Putamen (tissue), 1 donor: Measurements from ENCODE around the gene IZUMO4.
"Not testable (repeated sequence)": the region's sequence is repeated elsewhere in the genome, so short reads cannot be mapped to it uniquely, and the experiment has no call there.

Source experiments
- DNase-seq: peaks from one replicate; pipeline ENCODE4 v3.0.0-alpha.2; 2016; ENCODE audit warnings: low spot score

Gene IZUMO4

DNA sequence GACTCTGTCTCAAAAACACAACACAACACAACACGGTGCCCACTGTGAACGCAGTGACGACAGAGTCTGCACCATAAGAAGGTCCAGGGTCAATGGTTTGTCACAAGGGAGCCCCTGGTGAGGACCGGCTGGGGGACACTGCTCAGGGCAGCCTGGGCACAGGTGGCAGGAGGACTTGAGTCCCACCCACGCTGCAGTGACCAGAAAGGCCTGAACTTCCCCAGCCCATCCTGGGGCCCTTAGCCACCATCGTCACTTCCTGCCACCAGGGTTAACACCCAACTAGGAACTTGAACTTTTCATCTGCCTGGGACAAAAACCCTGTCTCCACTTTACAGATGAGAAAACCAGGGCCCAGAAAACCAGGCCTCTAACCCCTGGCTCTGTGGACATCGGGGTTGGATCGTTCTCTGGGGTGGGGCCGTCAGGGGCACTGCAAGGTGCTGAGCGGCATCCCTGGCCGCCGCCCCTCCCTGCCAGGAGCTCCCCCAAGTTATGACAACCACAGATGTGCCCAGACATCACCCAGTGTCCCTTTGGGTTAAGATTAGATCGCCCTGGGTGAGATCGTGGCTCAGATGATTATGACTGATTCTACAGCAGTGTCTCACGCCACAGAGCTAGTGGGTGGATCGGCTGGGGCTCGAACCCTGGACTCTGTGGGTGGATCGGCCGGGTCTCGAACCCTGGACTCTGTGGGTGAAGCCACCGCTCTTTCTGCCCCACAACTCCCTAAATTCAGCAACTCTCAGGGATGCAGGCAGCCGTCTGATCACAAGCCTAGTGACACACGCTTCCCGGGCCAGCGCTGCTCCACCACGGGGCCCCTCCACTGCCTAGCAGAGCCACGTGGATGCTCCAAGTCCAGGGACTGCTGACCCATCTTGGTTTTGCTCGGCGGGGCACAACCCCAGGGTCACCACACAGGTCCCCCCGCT is 14.6 kb upstream of the IZUMO4 start:
- DNase-seq: no peak

DNA sequence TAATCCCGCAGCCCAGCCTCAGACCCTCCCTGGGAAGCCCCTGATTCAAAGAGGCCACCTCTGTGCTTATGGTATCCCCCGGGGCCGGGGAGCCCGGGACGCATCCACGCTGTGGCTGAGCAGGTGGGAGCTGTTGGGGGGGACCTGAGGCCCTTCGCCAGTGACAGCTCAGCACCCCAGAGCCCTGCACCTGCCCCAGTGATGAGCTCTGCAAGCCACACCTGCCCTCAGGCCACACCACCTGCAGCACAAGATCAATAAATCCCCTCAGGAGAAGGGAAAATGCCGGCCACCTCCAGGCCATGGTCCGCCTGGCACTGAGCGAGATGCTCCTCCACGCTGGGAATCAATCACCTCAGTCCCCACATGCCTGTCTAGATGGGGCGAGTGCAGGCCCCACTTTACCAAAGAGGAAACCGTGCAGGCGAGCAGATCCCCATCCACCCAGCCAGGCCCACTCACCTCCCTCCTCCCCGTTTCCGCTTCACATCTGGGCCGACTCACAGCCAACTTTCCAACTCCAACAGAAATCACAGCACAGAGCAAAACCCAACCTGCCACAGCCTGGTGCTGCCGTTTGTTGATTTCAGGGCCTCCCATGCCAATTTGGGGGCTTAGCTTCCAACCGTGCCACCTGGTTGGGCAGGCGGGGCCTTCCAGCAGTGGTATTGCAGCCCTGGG is 13.4 kb upstream of the IZUMO4 start:
- DNase-seq: no peak

DNA sequence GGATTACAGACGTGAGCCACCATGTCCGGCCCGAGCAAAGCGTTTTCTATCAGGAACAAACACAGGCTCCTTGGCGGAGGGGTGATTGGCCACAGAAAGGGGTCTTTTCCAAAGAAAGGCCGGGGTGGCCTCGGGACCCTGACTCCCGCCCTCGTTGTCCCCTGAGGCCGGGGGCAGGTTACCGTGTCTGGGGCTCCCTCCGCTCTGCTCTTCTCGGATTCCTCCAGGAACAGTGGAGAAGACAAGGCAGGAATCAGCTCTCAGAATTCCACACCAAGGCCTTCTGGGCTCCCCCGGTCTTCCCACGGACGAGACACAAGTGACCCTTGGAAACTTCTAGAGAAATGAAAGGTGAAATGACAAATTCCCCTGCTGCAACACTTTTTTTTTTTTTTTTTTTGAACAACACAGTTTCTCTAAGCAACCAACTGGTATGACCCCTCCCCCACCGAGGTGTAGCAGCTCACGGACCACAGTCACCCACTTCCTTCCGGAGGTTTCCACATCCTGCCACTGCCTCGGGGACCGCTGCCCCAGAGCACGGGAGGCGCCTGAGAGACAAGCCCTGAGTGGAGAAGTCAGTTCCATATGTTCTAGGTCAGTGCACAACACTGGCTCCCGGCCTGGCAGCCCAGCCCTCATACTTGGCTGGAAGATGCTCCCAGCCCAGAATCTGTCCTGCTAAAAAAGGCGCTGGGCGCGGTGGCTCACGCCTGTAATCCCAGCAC is 11.6 kb upstream of the IZUMO4 start:
- no peak for DNase-seq

DNA sequence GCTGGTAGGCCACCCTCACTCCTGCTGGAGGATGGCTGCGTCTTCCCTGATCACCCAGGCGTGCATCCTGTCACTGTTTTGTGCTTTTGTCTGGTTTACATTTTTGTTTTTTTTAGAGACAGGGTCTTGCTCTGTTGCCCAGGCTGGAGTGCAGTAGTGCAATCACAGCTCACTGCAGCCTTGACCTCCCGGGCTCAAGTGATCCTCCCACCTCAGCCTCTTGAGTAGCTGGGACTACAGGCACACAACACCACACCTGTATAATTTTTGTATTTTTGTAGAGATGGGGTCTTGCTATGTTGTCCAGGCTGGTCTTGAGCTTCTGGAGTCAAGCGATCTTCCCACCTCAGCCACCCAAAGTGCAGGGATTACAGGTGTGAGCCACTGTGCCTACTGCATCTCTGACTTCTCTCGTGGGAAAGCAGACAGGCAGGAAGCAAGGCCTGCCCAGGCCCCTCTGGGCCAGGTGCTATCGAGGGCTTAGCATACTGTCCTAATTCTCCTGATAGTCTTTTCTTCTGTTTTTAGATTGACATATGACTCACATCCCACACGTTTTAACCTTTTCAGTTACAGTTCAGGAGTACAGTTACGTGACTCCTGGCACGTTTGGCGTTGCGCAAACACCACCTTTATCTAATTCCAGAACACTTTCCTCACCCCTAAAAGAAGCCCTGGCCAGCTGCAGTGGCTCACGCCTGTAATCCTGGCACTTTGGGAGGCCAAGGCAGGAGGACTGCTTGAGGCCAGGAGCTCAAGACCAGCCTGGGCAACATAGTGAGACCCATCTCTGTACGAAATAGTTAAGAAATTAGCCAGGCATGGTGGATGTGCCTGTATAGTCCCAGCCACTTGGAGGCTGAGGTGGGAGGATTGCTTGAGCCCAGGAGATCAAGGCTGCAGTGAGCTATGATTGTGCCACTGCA is 9.8 kb upstream of the IZUMO4 start:
- not testable (repeated sequence) for DNase-seq

DNA sequence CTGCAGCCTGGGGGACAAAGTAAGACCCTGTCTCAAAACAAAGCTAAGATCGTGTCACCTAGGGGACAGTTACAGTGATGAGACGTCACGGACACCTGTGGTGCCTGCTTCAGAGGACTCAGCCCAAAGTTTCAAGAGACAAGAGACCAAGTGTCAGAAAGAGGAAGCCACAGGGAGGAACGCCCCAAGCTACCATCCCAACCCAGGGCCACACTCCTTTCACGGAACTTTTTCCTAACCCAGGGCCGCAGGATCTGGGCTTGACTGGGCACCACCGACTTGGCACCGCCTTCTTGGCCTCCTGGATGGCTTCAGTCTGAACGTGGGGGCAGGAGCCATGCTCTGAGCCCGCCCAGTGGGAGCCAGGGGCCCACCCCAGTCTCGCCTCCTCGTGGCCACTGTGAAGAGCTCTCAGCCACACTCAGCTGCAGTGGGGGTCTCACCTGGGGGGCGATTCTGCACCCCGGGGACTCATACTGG is 9.1 kb upstream of the IZUMO4 start:
- no peak for DNase-seq

DNA sequence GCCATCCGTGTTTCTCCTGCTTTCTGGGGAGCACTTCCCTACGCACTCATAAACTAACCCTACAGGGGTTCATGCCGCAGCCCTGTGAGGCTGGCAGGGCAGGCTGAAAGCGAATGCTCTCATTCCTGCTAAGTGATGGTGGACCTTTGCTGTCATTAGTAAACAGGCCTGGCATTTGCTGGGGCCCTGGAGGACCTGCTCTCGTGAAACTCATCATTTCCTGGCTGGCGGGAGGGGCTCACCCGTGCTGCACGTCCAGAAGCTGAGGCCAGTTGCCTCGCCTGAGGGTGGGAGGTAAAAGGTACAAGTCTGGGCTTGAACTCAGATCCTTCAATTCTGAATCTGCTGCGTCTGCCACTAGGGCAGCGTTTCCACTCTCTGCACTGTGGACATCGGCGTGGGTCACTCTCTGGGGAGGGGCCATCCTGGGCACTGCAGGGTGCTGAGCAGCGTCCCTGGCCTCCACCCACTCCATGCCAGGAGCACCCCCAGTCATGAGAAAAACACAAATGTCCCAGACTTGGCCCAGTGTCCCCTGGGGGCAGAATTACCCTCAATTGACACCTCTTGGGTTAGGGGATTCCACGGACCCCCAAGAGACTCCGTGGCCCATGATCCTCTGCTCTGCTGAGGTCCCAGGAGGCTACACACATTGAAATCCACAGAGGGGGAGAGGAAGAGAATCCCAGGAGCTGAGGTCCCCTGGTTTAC is 7.6 kb upstream of the IZUMO4 start:
- DNase-seq: no peak

DNA sequence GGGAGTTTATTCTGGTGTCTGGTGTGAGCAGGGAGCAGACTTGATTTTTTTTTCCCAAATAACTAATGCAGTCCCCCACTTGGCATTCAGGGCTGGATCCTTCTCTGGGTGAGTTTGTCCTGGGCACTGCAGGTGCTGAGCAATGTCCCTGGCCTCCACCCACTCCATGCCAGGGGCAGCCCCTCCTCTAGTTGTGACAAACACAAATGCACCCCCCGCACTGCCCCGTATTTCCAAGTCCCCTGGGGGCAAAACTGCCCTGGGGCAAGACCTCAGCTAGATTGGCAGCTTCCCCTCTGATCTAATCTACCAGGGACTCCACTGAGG is 7.0 kb upstream of the IZUMO4 start:
- DNase-seq: no peak

DNA sequence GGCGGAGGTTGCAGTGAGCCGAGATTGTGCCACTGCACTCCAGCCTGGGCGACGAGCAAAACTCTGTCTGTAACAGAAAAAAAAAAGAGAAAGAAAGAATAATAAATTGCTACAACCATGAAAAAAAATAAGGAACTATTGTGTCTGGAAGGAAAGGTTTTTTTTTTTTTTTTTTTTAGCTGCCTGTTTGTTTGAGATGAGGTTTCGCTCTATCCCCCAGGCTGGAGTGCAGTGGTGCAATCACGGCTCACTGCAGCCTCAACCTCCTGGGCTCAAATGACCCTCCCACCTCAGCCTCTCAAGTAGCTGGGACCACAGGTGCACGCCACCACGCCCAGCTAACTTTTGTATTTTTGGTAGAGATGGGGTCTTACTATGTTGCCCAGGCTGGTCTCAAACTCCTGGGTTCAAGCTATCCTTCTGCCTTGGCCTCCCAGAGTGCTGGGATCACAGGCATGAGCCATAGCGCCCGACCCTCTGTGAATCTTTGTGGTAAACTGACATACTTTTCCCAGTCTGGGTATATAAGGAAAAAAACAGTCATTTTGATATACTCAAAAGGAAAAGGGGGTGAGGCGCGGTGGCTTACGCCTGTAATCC is 4.7 kb upstream of the IZUMO4 start:
- not testable (repeated sequence) for DNase-seq

DNA sequence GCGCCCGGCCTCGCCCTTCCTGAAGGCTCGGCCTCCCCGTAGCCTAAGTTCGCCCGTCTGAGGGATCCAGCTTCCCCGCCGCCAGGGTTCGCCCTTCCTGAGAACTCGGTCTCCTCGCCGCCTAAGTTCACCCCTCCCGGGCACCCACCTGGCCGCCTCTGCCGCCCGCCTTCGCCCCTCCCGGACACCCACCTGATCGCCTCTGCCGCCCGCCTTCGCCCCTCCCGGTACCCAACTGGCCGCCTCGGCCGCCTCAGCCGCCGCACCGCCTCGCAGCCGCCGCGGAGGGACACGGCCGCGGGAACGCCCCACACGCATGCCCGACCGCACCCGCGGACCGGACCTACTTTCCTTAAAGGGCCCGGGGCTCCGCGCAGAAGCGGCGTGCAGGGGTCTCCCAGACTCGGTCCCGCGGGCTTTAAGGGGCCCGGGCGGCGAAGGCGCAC is 658 bp upstream of the IZUMO4 start, which contains the start of gene MOB3A:
Gene MOB3A (minus strand): TSS at position 293 of the 446 bp plus-strand sequence. CDS start 17,766 bp downstream, outside the sequence.
- DNase-seq: no peak

DNA sequence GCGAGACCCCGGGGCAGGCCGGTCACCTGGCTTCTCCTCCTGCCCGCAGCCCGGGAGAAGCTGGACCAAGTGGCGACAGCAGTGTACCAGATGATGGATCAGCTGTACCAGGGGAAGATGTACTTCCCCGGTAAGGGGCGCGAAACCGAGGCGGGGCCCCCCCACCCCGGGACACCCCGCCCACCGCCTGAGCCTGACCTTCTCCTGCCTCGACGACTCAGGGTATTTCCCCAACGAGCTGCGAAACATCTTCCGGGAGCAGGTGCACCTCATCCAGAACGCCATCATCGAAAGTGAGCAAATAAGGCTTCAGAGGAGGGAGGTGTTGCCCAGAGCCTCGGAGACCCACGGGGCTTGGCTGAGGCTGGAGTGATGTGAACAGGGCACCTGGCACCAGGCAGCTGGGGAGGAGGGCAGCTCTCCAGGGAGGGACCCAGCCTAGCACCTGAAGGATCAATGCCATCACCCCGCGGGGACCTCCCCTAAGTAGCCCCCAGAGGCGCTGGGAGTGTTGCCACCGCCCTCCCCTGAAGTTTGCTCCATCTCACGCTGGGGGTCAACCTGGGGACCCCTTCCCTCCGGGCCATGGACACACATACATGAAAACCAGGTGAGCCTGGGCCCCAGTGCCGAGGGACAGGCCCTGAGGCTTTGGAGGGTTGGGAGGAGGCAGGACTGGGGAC is 629 bp downstream of the IZUMO4 start:
- DNase-seq: no peak

DNA sequence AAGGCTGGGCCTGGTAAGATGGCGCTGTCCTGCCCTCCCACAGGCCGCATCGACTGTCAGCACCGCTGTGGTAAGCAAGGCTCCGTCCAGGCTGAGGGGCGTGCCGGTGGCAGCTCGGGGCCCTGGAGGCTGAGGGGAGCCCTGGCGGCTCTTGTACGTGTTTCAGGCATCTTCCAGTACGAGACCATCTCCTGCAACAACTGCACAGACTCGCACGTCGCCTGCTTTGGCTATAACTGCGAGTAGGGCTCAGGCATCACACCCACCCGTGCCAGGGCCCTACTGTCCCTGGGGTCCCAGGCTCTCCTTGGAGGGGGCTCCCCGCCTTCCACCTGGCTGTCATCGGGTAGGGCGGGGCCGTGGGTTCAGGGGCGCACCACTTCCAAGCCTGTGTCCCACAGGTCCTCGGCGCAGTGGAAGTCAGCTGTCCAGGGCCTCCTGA is 1.2 kb downstream of the IZUMO4 start:
- DNase-seq: no peak

DNA sequence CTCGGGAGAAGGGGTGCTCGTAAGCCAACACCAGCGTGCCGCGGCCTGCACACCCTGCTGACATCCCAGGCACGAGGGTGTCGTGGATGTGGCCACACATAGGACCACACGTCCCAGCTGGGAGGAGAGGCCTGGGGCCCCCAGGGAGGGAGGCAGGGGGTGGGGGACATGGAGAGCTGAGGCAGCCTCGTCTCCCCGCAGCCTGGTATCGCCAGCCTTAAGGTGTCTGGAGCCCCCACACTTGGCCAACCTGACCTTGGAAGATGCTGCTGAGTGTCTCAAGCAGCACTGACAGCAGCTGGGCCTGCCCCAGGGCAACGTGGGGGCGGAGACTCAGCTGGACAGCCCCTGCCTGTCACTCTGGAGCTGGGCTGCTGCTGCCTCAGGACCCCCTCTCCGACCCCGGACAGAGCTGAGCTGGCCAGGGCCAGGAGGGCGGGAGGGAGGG is 2.4 kb downstream of the IZUMO4 start:
- no peak for DNase-seq

DNA sequence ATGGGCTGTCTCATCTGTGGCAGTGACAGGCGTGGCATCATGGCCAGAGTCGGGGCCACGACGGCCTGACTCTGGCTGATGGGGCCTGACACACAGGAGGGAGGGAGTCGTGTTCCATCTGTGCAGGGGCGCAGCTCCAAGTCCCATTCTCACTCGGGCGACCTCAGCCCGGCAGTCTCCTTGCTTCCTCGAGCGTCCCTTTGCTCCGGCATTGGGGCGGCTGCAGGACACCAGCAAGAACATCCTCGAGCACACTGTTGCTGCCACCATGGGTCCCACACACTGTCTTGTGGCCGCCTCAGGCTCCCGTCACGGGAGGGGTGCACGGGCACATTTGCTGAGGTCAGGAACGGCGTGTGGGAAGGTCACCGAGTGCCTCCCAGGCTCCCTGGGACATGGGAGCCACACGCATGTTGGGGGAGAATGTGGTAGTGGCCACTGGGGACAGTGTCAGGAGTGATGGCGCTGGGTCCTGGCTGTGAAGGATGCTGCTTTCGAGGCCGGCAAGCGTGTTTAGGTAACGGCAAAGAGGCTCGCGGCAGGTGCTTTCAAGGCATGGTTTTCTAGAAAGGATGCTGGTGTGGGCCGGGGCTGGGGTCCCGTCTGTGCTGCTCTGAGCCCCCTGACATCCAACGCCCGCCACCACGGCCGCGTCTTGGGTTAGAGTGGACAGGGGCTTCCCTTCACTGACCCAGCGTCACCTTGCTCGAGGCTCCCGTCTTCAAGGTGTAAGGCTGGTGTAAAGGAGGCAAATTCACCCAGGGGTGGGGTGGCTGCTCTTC is 3.4 kb downstream of the IZUMO4 start:
- no peak for DNase-seq

DNA sequence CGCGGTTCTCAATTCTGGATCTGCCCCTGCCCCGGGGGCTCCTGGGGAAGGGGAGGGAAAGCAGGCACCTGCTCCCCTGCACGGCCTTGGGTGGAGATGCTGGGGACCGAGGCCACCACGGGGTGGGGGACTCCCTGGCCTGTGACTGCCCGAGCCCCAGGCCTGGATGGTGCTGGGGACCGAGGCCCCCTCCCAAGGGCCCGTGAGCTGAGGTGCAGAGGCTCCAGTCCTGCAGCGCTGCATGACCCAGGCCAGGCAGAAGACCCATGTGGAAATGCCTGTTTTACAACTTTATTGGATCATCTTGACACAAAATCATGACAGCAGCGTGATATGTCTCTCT is 4.0 kb downstream of the IZUMO4 start:
- DNase-seq: no peak

DNA sequence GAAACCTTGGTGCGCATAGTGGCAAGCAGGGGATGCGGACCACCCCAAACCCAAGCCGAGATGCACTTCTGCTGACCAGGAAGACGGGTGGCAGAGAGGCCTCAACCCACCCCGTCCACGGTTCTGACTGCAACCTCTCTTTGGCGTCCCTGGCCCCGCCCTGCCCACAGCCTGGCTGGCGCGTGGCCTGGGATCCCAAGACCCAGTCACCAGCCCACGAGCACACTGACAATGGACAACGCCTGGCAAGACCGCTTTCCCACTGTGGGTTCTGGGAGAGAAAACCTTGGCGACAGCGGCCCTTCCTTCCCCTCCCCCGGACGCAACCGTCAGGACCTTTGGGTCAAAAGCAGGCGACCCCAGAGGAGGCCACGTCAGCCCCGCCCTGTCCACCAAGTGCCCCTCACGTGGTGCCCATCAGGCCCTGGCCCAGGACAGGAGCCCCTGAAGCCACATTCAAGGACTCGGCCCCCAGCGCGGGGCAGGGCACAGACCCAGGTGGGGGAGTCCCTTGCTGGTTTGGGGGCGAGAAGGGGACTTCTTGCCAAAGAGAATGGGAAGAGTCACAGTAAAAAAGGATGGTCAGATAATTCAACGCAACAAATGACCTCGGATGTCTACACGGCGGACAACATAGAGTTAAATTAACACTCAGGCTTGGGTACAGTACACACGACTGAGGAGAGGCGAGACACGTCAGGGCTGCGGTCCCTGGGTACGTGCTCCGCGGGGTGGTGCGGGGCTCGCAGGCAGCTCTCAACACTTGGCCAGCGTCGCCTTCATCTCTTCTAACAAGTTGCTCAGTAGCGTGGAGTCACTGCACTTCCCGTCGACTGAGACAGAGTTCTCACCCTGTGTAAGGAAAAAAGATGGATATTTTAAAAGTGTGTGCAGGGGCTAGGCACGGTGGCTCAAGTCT is 5.0 kb downstream of the IZUMO4 start:
- peak; percentile 78 for DNase-seq

DNA sequence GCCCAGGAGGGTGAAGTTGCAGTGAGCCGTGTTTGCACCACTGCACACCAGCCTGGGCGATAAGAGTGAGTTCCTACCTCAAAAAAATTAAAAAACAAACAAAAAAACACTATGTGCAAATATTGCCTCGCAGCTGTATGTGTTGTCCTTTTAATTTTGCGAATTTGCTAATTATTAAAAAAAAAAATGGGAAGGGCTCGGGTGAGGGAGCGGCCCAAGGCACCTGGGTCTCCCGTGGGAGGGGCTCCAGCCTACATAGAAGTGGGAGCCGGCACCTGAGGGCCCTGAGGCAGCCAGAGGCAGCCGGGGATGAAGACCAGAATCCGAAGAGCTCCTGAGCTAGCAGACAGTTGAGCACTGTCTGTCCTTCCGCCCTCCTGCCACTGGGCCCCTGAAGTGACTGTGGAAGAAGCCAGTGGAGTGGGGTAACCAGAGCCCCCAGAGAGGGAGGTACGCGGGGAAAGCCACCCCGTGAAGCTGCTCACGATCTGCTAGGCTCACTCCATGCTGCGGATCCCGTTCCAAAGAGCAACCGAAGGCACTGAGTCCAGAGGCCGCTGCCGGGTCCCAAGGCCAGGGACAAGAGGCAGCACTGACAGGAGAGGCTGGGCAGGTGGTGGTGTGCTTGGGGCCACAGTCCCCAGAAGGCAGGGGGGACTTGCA is 6.5 kb downstream of the IZUMO4 start:
- no peak for DNase-seq
